ENCODE data around the gene ZNF546.

ZNF546 gene

GRCh38 chr19:40056505-40056904 lies 59.6 kb downstream of the ZNF546 start:
- no peak for DNase-seq

GRCh38 chr19:40057166-40057565 lies 60.3 kb downstream of the ZNF546 start:
- DNase-seq = no peak

- no peak for DNase-seq
Measured at GRCh38 chr19:40059624-40060023, 62.8 kb downstream of the ZNF546 start.

GRCh38 chr19:40070058-40070457 lies 73.2 kb downstream of the ZNF546 start:
- DNase-seq = no peak

Data from inflammatory macrophage treated with lipopolysaccharide for 1 hour (primary cell).